ENCODE measurements around the gene OSBPL5. TPM values are rescaled to one million over a fixed set of nuclear protein-coding genes. Genes with fewer than 3 reads are reported as not detected.

Gene OSBPL5
- total RNA-seq, 3 donors from 2014 or later, result 2.7 to 5.0 (median 4.0) TPM

GRCh38 chr11:3157381-3158130 lies 7.6 kb downstream of the OSBPL5 start:
- ATAC-seq, result peak in 1 of 2 donors; percentile 41
- peaks cover 7% of the 10 kb centered on the region for H3K4me1 Mint-ChIP-seq (ENCODE audit: low read depth)
- H3K4me3 Mint-ChIP-seq, result no peak overlapping the region
- no peak for DNase-seq
- H3K9me3 Mint-ChIP-seq, result no peaks in the 10 kb centered on the region
- H3K36me3 Mint-ChIP-seq (ENCODE audit: insufficient read depth), result peaks cover 2% of the 10 kb centered on the region
- H3K27me3 Mint-ChIP-seq (ENCODE audit: low read depth), result peaks cover 9% of the 10 kb centered on the region

GRCh38 chr11:3156661-3157311 lies 8.3 kb downstream of the OSBPL5 start:
- H3K27me3 Mint-ChIP-seq (ENCODE audit: low read depth), result peaks cover 7% of the 10 kb centered on the region
- peaks cover 2% of the 10 kb centered on the region for H3K36me3 Mint-ChIP-seq (ENCODE audit: insufficient read depth)
- H3K4me1 Mint-ChIP-seq (ENCODE audit: low read depth), result peaks cover 6% of the 10 kb centered on the region
- H3K4me3 Mint-ChIP-seq, result no peak overlapping the region
- no peak for ATAC-seq
- no peaks in the 10 kb centered on the region for H3K9me3 Mint-ChIP-seq
- DNase-seq, result no peak

DNA sequence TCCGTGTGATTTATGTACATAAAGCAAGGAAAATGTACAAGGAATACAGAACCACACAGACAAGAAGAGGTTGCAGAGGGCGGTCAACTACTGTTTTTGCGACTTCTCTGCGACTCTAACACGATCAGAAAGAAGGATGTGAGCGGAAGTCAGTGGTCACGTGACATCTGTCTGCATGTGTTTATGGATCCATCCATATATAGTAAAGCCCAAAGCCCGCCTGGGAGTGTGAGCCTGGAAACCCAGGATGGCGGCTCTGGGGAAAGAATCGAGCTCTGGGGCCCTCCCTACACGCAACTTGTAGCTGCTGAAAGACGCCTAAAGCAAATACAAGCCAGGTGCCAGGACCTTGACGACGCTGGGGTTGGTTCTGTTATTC lies 8.8 kb downstream of the OSBPL5 start:
- H3K9me3 Mint-ChIP-seq, result no peaks in the 10 kb centered on the region

GRCh38 chr11:3155691-3156258 lies 9.3 kb downstream of the OSBPL5 start:
- Mint-ChIP-seq H3K4me1 (ENCODE audit: low read depth) (peaks cover 3% of the 10 kb centered on the region), H3K36me3 (ENCODE audit: insufficient read depth) (peaks cover 2% of the 10 kb centered on the region), H3K27me3 (ENCODE audit: low read depth) (no peaks in the 10 kb centered on the region), H3K9me3 (no peaks in the 10 kb centered on the region), H3K4me3 (no peak overlapping the region)
- ATAC-seq, result no peak
- no peak for DNase-seq

More for the DNA sequence above, 8.8 kb downstream of the OSBPL5 start:
- H3K36me3 Mint-ChIP-seq (ENCODE audit: insufficient read depth), result peaks cover 2% of the 10 kb centered on the region
- peaks cover 4% of the 10 kb centered on the region for H3K27me3 Mint-ChIP-seq (ENCODE audit: low read depth)
- no peak overlapping the region for H3K4me3 Mint-ChIP-seq
- H3K4me1 Mint-ChIP-seq (ENCODE audit: low read depth), result peaks cover 6% of the 10 kb centered on the region
- no peak for ATAC-seq
- no peak for DNase-seq

DNA sequence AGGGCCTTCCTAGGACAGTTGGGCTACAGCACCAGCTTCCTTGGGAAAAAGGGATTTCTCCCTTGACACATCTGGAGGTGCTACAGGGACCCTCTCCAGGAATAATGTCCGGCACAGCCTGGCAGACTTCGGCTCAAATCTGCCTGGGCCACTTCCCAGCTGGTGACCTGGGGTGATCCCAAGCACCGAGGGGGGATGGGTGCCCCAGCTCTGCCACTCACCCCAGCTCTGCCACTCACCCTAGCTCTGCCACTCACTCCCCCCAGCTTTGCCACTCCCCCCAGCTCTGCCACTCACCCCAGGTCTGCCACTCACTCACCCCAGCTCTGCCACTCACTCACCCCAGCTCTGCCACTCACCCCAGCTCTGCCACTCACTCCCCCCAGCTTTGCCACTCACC lies 9.9 kb downstream of the OSBPL5 start:
- H3K4me3 Mint-ChIP-seq, result no peak overlapping the region
- H3K27me3 Mint-ChIP-seq (ENCODE audit: low read depth), result no peaks in the 10 kb centered on the region
- H3K9me3 Mint-ChIP-seq, result no peaks in the 10 kb centered on the region
- ATAC-seq, result no peak
- no peak for DNase-seq
- peaks cover 2% of the 10 kb centered on the region for H3K36me3 Mint-ChIP-seq (ENCODE audit: insufficient read depth)
- H3K4me1 Mint-ChIP-seq (ENCODE audit: low read depth), result peaks cover 3% of the 10 kb centered on the region

- peaks cover 2% of the 10 kb centered on the region for H3K4me1 Mint-ChIP-seq (ENCODE audit: low read depth)
- no peaks in the 10 kb centered on the region for H3K9me3 Mint-ChIP-seq
- no peak overlapping the region for H3K4me3 Mint-ChIP-seq
- H3K36me3 Mint-ChIP-seq (ENCODE audit: insufficient read depth), result peaks cover 2% of the 10 kb centered on the region
- ATAC-seq, result no peak
- no peak for DNase-seq
- no peaks in the 10 kb centered on the region for H3K27me3 Mint-ChIP-seq (ENCODE audit: low read depth)
Observed at GRCh38 chr11:3154001-3154599, 11.0 kb downstream of the OSBPL5 start.

- H3K36me3 Mint-ChIP-seq (ENCODE audit: insufficient read depth), result peaks cover 2% of the 10 kb centered on the region
- no peaks in the 10 kb centered on the region for H3K9me3 Mint-ChIP-seq
- no peak overlapping the region for H3K4me3 Mint-ChIP-seq
- ATAC-seq (no peak), DNase-seq (no peak)
- no peaks in the 10 kb centered on the region for H3K27me3 Mint-ChIP-seq (ENCODE audit: low read depth)
- H3K4me1 Mint-ChIP-seq (ENCODE audit: low read depth), result peaks cover 3% of the 10 kb centered on the region
Observed at GRCh38 chr11:3153291-3153861, 11.7 kb downstream of the OSBPL5 start.

DNA sequence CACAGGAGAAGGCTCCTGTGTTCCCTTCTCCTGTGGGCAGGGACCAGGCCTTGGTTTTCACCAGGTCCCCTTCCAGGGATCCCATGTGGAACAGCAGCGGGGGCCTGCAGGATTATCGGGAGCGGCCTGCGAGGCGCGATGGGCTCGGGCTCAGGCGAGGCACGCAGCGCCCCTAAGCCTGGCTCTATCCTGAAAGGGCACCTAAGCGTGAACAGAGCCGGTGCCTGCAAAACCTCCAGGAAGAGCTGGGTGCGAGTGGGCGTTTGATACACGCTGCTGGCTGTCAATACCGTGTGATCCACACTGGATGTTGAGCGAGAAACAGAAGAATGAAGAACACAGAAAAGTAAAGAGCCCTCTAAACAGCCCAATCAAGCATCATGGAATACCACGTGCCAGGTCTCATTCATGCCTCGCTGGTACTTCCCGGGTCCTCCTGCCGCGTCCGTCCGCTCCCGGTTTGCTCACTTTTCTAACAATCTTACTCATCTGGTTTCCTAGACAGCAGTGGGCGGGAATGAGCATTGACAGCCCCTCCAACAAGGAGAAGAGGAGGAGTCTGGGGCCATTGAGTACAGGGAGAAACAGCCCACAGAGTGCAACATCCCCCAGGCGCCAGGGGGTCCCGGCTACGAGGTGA lies 12.5 kb downstream of the OSBPL5 start:
- no peak for DNase-seq
- Mint-ChIP-seq H3K9me3 (no peaks in the 10 kb centered on the region), H3K27me3 (ENCODE audit: low read depth) (no peaks in the 10 kb centered on the region), H3K4me3 (no peak overlapping the region), H3K36me3 (ENCODE audit: insufficient read depth) (peaks cover 2% of the 10 kb centered on the region), H3K4me1 (ENCODE audit: low read depth) (peaks cover 5% of the 10 kb centered on the region)
- ATAC-seq, result no peak

- no peaks in the 10 kb centered on the region for H3K27me3 Mint-ChIP-seq (ENCODE audit: low read depth)
- no peak for ATAC-seq
- H3K4me3 Mint-ChIP-seq, result no peak overlapping the region
- DNase-seq, result no peak
- no peaks in the 10 kb centered on the region for H3K9me3 Mint-ChIP-seq
- peaks cover 5% of the 10 kb centered on the region for H3K4me1 Mint-ChIP-seq (ENCODE audit: low read depth)
- H3K36me3 Mint-ChIP-seq (ENCODE audit: insufficient read depth), result peaks cover 2% of the 10 kb centered on the region
Observed at GRCh38 chr11:3150726-3151125, 14.4 kb downstream of the OSBPL5 start.

- no peaks in the 10 kb centered on the region for H3K27me3 Mint-ChIP-seq (ENCODE audit: low read depth)
- ATAC-seq (no peak), DNase-seq (no peak)
- H3K4me1 Mint-ChIP-seq (ENCODE audit: low read depth), result peaks cover 5% of the 10 kb centered on the region
- H3K9me3 Mint-ChIP-seq, result no peaks in the 10 kb centered on the region
- no peak overlapping the region for H3K4me3 Mint-ChIP-seq
- H3K36me3 Mint-ChIP-seq (ENCODE audit: insufficient read depth), result peaks cover 2% of the 10 kb centered on the region
Observed at GRCh38 chr11:3149852-3150188, 15.3 kb downstream of the OSBPL5 start.

DNA sequence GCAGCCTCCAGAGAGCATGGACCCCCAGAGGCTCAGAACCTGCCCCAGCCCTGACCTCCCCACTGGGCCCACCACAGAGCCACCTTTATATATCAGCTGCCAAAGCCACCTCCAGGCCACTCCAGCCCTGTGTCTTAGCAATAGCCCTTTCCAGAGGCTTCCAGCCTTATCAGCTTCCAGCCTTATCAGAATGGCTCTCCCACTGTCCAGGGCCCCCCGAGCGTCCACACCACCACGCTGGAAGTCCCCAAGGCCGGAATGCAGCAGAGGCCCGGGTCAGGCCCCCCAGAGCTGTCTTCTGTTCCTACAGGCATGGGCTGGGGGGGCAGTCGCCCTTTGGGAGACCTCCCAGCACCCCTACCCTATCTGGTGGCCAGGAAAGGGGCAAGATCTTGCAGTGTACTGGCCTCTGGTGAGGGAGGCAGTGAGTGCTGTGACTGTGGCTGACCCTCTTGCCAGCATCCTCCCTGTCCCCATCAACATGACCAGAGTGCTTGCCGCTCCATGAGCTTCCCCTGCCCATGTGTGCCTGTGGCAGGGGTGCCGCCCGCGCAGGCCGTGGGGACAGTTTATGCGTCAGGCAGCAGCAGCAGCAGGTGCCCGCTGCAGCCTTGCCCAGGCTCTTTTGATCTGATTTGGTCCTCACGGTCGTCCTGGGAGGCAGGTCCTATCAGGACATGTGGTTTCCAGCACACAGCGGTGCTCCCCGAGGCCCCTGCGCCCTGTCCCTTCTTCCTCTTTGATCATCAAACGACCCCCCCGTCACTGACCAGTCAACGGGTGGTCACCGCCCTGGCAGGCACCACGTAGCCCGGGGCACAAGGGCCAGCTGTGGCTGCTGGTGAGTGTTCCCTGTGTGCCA lies 15.9 kb downstream of the OSBPL5 start:
- Mint-ChIP-seq H3K36me3 (ENCODE audit: insufficient read depth) (peaks cover 2% of the 10 kb centered on the region), H3K27me3 (ENCODE audit: low read depth) (no peaks in the 10 kb centered on the region), H3K4me3 (no peak overlapping the region), H3K9me3 (no peaks in the 10 kb centered on the region), H3K4me1 (ENCODE audit: low read depth) (peaks cover 5% of the 10 kb centered on the region)
- ATAC-seq, result no peak
- no peak for DNase-seq

GRCh38 chr11:3148255-3148989 lies 16.7 kb downstream of the OSBPL5 start:
- no peak for DNase-seq
- Mint-ChIP-seq H3K4me1 (ENCODE audit: low read depth) (peaks cover 5% of the 10 kb centered on the region), H3K36me3 (ENCODE audit: insufficient read depth) (peaks cover 2% of the 10 kb centered on the region), H3K9me3 (no peaks in the 10 kb centered on the region), H3K27me3 (ENCODE audit: low read depth) (no peaks in the 10 kb centered on the region), H3K4me3 (no peak overlapping the region)
- no peak for ATAC-seq

GRCh38 chr11:3147626-3148025 lies 17.5 kb downstream of the OSBPL5 start:
- H3K27me3 Mint-ChIP-seq (ENCODE audit: low read depth), result peaks cover 1% of the 10 kb centered on the region
- H3K4me3 Mint-ChIP-seq, result no peak overlapping the region
- ATAC-seq, result no peak
- H3K9me3 Mint-ChIP-seq, result no peaks in the 10 kb centered on the region
- no peaks in the 10 kb centered on the region for H3K36me3 Mint-ChIP-seq (ENCODE audit: insufficient read depth)
- DNase-seq, result no peak
- H3K4me1 Mint-ChIP-seq (ENCODE audit: low read depth), result peaks cover 4% of the 10 kb centered on the region

Measured in activated T-cell treated with anti-CD3 and anti-CD28 coated beads, Interleukin-2, amount 50 U/mL, for 4 hours (primary cell).